GM23248 (cell line): ENCODE results near the gene GALE. TPM values are rescaled to one million over a fixed set of nuclear protein-coding genes. Genes with fewer than 3 reads are reported as not detected.

Experiments
- DNase-seq: peaks from one replicate; pipeline ENCODE4 v3.0.0-alpha.2; 2015
- H2AFZ ChIP-seq: fragments of 200-600 bp; sonication (generic); 2 replicates; pipeline ENCODE4 v1.6.1; 2016; ENCODE audit warnings: antibody characterized with exemption
- H3F3A ChIP-seq: fragments of 200-600 bp; sonication (generic); 2 replicates; pipeline ENCODE4 v1.6.1; 2016; ENCODE audit warnings: mild to moderate bottlenecking, antibody characterized with exemption, mixed run types; ENCODE audit not compliant: insufficient read depth
- H3K27ac ChIP-seq: fragments of 200-600 bp; sonication (generic); 2 replicates; pipeline ENCODE4 v1.5.1; 2016; ENCODE audit warnings: mild to moderate bottlenecking
- H3K27me3 ChIP-seq: fragments of 200-600 bp; sonication (generic); replicated peaks from 2 replicates; pipeline ENCODE4 v1.6.1; 2016; ENCODE audit warnings: mild to moderate bottlenecking; ENCODE audit not compliant: insufficient read depth
- H3K36me3 ChIP-seq: fragments of 200-600 bp; sonication (generic); 2 replicates; pipeline ENCODE4 v1.6.1; 2016; ENCODE audit warnings: low read depth, mild to moderate bottlenecking
- H3K4me1 ChIP-seq: fragments of 200-600 bp; sonication (generic); 2 replicates; pipeline ENCODE4 v1.6.1; 2016; ENCODE audit warnings: mild to moderate bottlenecking; ENCODE audit not compliant: insufficient read depth
- H3K4me2 ChIP-seq: fragments of 200-600 bp; sonication (generic); one replicate; pipeline ENCODE4 v1.6.1; 2016; ENCODE audit warnings: mild to moderate bottlenecking; ENCODE audit not compliant: unreplicated experiment
- H3K4me3 ChIP-seq: fragments of 200-600 bp; sonication (generic); 2 replicates; pipeline ENCODE4 v1.5.1; 2016; ENCODE audit warnings: mild to moderate bottlenecking
- H3K79me2 ChIP-seq: fragments of 200-600 bp; sonication (generic); 2 replicates; pipeline ENCODE4 v1.6.1; 2016; ENCODE audit warnings: mild to moderate bottlenecking; ENCODE audit not compliant: insufficient read depth
- H3K9ac ChIP-seq: fragments of 200-600 bp; sonication (generic); 2 replicates; pipeline ENCODE4 v1.6.1; 2016; ENCODE audit warnings: mild to moderate bottlenecking
- H3K9me2 ChIP-seq: fragments of 200-600 bp; sonication (generic); 2 replicates; pipeline ENCODE4 v1.6.1; 2016; ENCODE audit warnings: mixed run types, mild to moderate bottlenecking, moderate library complexity; ENCODE audit not compliant: insufficient read depth
- H3K9me3 ChIP-seq: fragments of 200-600 bp; sonication (generic); one replicate; pipeline ENCODE4 v1.6.1; 2017; ENCODE audit warnings: low read depth
- H4K20me1 ChIP-seq: fragments of 200-600 bp; sonication (generic); 2 replicates; pipeline ENCODE4 v1.6.0; 2016; ENCODE audit not compliant: insufficient read depth
- EZH2 ChIP-seq: fragments of 200-600 bp; sonication (generic); IDR thresholded peaks from 2 replicates; pipeline ENCODE4 v1.6.1; 2018; ENCODE audit warnings: antibody characterized with exemption, mild to moderate bottlenecking; ENCODE audit not compliant: insufficient read depth, poor library complexity, severe bottlenecking
- EZH2phosphoT487 ChIP-seq: fragments of 200-600 bp; sonication (generic); IDR thresholded peaks from 2 replicates; pipeline ENCODE4 v1.6.1; 2018; ENCODE audit warnings: antibody characterized with exemption, moderate library complexity, mild to moderate bottlenecking, low read depth; ENCODE audit not compliant: insufficient read depth
- WGBS, 2 experiments: methylation state at CpG; one replicate each; pipeline ENCODE4 v1.1.6; 2015 to 2017; ENCODE audit warnings: low lambda C conversion rate in 2 of 2, low coverage in 1 of 2; ENCODE audit errors: missing lambda C conversion rate in 2 of 2; 5-methylcytosine and 5-hydroxymethylcytosine counted together
- in situ Hi-C: fragments of 300-500 bp; cut with MboI; formaldehyde crosslinking; loops from 2 replicates; pipeline ENCODE4 v1.15.0; 2020
- polyA plus RNA-seq: library from polyadenylated mRNA; unstranded; fragments of >200 nt; fragmentation: Nextera tagmentation; extraction: Ambion mirVana; gene quantifications from 2 replicates; pipeline ENCODE4 v1.2.1, GENCODE V29; 2016
- total RNA-seq: library from RNA; depleted of rRNA; stranded (reverse); fragments of >200 nt; shearing (Covaris generic); gene quantifications from 2 replicates; pipeline ENCODE4 v1.2.3, GENCODE V29; 2014

GALE gene
- total and polyA plus RNA-seq, 2 experiments from 2014 or later: 20.9 to 23.5 TPM

DNA sequence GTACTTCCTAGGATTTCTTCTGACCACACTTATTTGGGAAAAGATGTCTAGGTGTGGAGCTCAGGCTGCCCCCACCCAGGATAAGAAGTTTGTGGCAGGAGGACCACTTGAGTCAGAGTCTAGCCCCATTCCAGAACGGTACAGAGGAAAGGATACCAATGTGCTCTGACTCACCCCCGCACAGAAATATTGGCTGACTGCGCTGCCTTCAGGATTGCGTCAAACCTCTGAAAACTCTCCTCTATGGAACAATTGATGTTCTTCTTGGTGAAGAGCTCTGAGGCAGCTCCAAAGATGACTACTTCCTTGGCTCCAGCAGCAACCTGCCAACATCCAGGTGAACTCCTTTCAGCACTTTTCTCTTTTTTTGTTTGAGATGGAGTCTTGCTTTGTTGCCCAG is 13.5 kb upstream of the GALE start:
- Histone ChIP-seq H2AFZ (no peak overlapping the region), H3K9me3 (no peaks in the 10 kb centered on the region), H3K9ac (no peak overlapping the region), H3K36me3 (peaks cover 28% of the 10 kb centered on the region), H4K20me1 (no peaks in the 10 kb centered on the region), H3K79me2 (no peaks in the 10 kb centered on the region), H3K27ac (no peak overlapping the region), H3K4me2 (no peak overlapping the region), H3F3A (no peaks in the 10 kb centered on the region), H3K27me3 (no peaks in the 10 kb centered on the region), H3K9me2 (no peaks in the 10 kb centered on the region), H3K4me1 (no peaks in the 10 kb centered on the region), H3K4me3 (no peak overlapping the region)
- no peak for TF ChIP-seq EZH2phosphoT487
- no peak for TF ChIP-seq EZH2
- in situ Hi-C loops: no loop called here
- WGBS, 2 experiments: 88 to 89% methylated on average over 4 of the region's 4 CpGs
- no peak for DNase-seq

GRCh38 chr1:23810818-23811540 is 10.4 kb upstream of the GALE start:
- in situ Hi-C loops: no loop called here
- 95 to 96% methylated on average over 3 of the region's 3 CpGs for WGBS, 2 experiments
- no peaks in the 10 kb centered on the region for H4K20me1 ChIP-seq
- H3K4me3 ChIP-seq: no peak overlapping the region
- no peaks in the 10 kb centered on the region for H3K79me2 ChIP-seq
- no peak overlapping the region for H2AFZ ChIP-seq
- no peaks in the 10 kb centered on the region for H3K9me3 ChIP-seq
- peaks cover 9% of the 10 kb centered on the region; the same call in 1 of the 2 replicates for H3K36me3 ChIP-seq
- H3K4me1 ChIP-seq: no peaks in the 10 kb centered on the region
- H3K9ac ChIP-seq: no peak overlapping the region
- no peaks in the 10 kb centered on the region for H3K9me2 ChIP-seq
- no peak overlapping the region for H3K27ac ChIP-seq
- DNase-seq: peak; percentile 50
- no peaks in the 10 kb centered on the region for H3K27me3 ChIP-seq
- no peak overlapping the region for H3K4me2 ChIP-seq
- TF ChIP-seq EZH2 (no peak), EZH2phosphoT487 (no peak)
- no peaks in the 10 kb centered on the region for H3F3A ChIP-seq

DNA sequence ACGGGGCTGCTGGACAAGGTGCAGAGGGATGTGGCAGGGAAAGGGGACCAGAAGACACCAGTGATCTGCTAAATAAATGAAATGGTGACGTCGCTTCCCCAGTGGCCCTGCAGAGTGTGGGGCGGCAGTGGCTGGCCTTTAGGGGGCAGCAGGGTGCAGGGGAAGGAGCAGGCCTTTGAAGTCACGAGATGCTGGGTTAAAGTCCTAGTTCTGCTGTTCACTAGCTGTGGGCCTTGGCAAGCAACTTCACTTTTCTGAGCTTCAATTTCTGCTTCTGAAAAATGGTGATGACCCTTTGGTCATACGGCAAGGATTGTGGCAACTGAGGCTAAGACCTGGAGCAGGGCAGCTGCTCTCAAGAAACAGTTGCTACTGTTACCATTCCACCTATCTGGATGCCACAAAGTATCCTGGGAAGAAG is 9.2 kb upstream of the GALE start:
- in situ Hi-C loops: no loop called here
- no peak overlapping the region for H3K27ac ChIP-seq
- H3K4me2 ChIP-seq: no peak overlapping the region
- H3F3A ChIP-seq: no peaks in the 10 kb centered on the region
- peaks cover 8% of the 10 kb centered on the region; the same call in 1 of the 2 replicates for H3K36me3 ChIP-seq
- no peaks in the 10 kb centered on the region for H3K9me2 ChIP-seq
- no peaks in the 10 kb centered on the region for H3K79me2 ChIP-seq
- WGBS, 2 experiments: 50 to 57% methylated on average over 6 of the region's 6 CpGs
- H3K9ac ChIP-seq: no peak overlapping the region
- TF ChIP-seq EZH2 (no peak), EZH2phosphoT487 (no peak)
- no peaks in the 10 kb centered on the region for H3K27me3 ChIP-seq
- H3K9me3 ChIP-seq: no peaks in the 10 kb centered on the region
- no peak overlapping the region for H3K4me3 ChIP-seq
- no peak overlapping the region for H2AFZ ChIP-seq
- no peaks in the 10 kb centered on the region for H4K20me1 ChIP-seq
- H3K4me1 ChIP-seq: no peaks in the 10 kb centered on the region
- DNase-seq: peak; percentile 68

- Histone ChIP-seq H3K9me3 (no peaks in the 10 kb centered on the region), H3K27ac (no peak overlapping the region), H3K36me3 (no peaks in the 10 kb centered on the region), H4K20me1 (no peaks in the 10 kb centered on the region), H3K4me1 (no peaks in the 10 kb centered on the region), H3K4me2 (no peak overlapping the region), H3K4me3 (no peak overlapping the region), H3K79me2 (no peaks in the 10 kb centered on the region), H3K9me2 (no peaks in the 10 kb centered on the region), H3F3A (0 out of 2 replicates have a peak, but pooled peaks cover 4% of the 10 kb centered on the region), H2AFZ (no peak overlapping the region), H3K27me3 (no peaks in the 10 kb centered on the region), H3K9ac (no peak overlapping the region)
- in situ Hi-C loops: no loop called here
- WGBS, 2 experiments: 94 to 96% methylated on average over 3 of the region's 3 CpGs
- TF ChIP-seq EZH2 (no peak), EZH2phosphoT487 (no peak)
- no peak for DNase-seq
These were observed 6.9 kb upstream of the GALE start for GRCh38 chr1:23807453-23807852.
